ENCODE results near the gene PDGFA.
A peak's percentile ranks its signal among the peaks of the same experiment; 100 is the strongest.

The PDGFA gene

GRCh38 chr7:521221-522070, 1.8 kb upstream of the PDGFA start:
- in situ Hi-C loops (cut with HindIII; ENCODE audit: low sequenced_read_pairs), result no loop called here
- H3K4me3 ChIP-seq (ENCODE audit: low read depth, low read length), result peak overlapping the region; percentile 21
- TF ChIP-seq CTCF (IDR thresholded peaks at IDR 0.05; ENCODE audit: low read depth, low read length), result no peak
- peak; percentile 52 for DNase-seq (ENCODE audit: low read depth, low spot score)

GRCh38 chr7:520503-521161, 986 bp upstream of the PDGFA start:
- no peak for DNase-seq (ENCODE audit: low read depth, low spot score)
- TF ChIP-seq CTCF (IDR thresholded peaks at IDR 0.05; ENCODE audit: low read depth, low read length), result peak; percentile 10
- in situ Hi-C loops (cut with HindIII; ENCODE audit: low sequenced_read_pairs), result no loop called here
- peak overlapping the region; percentile 26 for H3K4me3 ChIP-seq (ENCODE audit: low read depth, low read length)

- no peak for TF ChIP-seq CTCF (IDR thresholded peaks at IDR 0.05; ENCODE audit: low read depth, low read length)
- DNase-seq (ENCODE audit: low read depth, low spot score), result peak; percentile 82
- in situ Hi-C loops (cut with HindIII; ENCODE audit: low sequenced_read_pairs), result no loop called here
- peak overlapping the region; percentile 70 for H3K4me3 ChIP-seq (ENCODE audit: low read depth, low read length)
Observed at GRCh38 chr7:518630-519483, 789 bp downstream of the PDGFA start.

GRCh38 chr7:517774-518629, 1.6 kb downstream of the PDGFA start:
- DNase-seq (ENCODE audit: low read depth, low spot score), result peak; percentile 67
- in situ Hi-C loops (cut with HindIII; ENCODE audit: low sequenced_read_pairs), result no loop called here
- no peak for TF ChIP-seq CTCF (IDR thresholded peaks at IDR 0.05; ENCODE audit: low read depth, low read length)
- peak overlapping the region; percentile 70 for H3K4me3 ChIP-seq (ENCODE audit: low read depth, low read length)

- peak overlapping the region; percentile 70 for H3K4me3 ChIP-seq (ENCODE audit: low read depth, low read length)
- TF ChIP-seq CTCF (IDR thresholded peaks at IDR 0.05; ENCODE audit: low read depth, low read length), result no peak
- peak; percentile 79 for DNase-seq (ENCODE audit: low read depth, low spot score)
- in situ Hi-C loops (cut with HindIII; ENCODE audit: low sequenced_read_pairs), result no loop called here
Observed at GRCh38 chr7:516606-517456, 2.8 kb downstream of the PDGFA start.

Measured in astrocyte of the spinal cord (primary cell).